ENCODE data around the gene KCTD11. TPM values are rescaled to one million over a fixed set of nuclear protein-coding genes. Genes with fewer than 3 reads are reported as not detected.

Gene KCTD11
- polyA plus RNA-seq, 3 donors: 3.4 to 5.6 (median 3.6) TPM

- Mint-ChIP-seq H3K27ac (peak within 1 kb of the TSS; percentile 96 to 100 (median 99)), H3K4me3 (peak within 1 kb of the TSS; percentile 85 to 93), H3K36me3 (peaks cover 28 to 31% of the 10 kb centered on the region in 2 donors), H3K4me1 (peaks cover 21% of the 10 kb centered on the region), H3K27me3 (ENCODE audit: low read depth in 3 of 3) (peaks cover 0 to 5% (median 4%) of the 10 kb centered on the region in 3 donors), H3K9me3 (peaks cover 0 to 3% (median 0%) of the 10 kb centered on the region in 7 donors)
- Histone ChIP-seq H2AFZ (ENCODE audit: insufficient read depth, low read depth, low read length, poor library complexity, severe bottlenecking) (peak within 1 kb of the TSS; percentile 82), H3K27ac (ENCODE audit: low read depth in 1 of 2, low read length in 2 of 2) (peak within 1 kb of the TSS; percentile 95 to 96), H3K4me1 (ENCODE audit: control insufficient read depth in 1 of 2, insufficient read depth in 2 of 2, low read length in 2 of 2) (peaks cover 24 to 26% of the 10 kb centered on the region in 2 donors), H3K9ac (ENCODE audit: insufficient read depth, low read length, poor library complexity, severe bottlenecking) (peak within 1 kb of the TSS; percentile 93), H4K20me1 (ENCODE audit: insufficient read depth, low read length) (peaks cover 41% of the 10 kb centered on the region), H3K27me3 (ENCODE audit: control insufficient read depth in 2 of 2, insufficient read depth in 2 of 2, low read length in 2 of 2) (no peaks in the 10 kb centered on the region), H3K4me2 (replicated peaks; ENCODE audit: extremely low read depth, low read length, poor library complexity, severe bottlenecking) (peak within 1 kb of the TSS; percentile 87), H3K4me3 (replicated peaks in 1 of 3; ENCODE audit: low read depth in 2 of 3, low read length in 3 of 3) (peak within 1 kb of the TSS; percentile 66 to 97 (median 72)), H3K36me3 (replicated peaks in 1 of 2; ENCODE audit: control insufficient read depth in 1 of 2, insufficient read depth in 2 of 2, low read length in 2 of 2) (peaks cover 27% of the 10 kb centered on the region in 2 donors), H3K9me3 (replicated peaks in 1 of 2; ENCODE audit: control insufficient read depth in 1 of 2, insufficient read depth in 1 of 2, low read length in 2 of 2) (no peaks in the 10 kb centered on the region), H3K79me2 (ENCODE audit: insufficient read depth, low read length) (peaks cover 44% of the 10 kb centered on the region)
- DNase-seq: peak; percentile 100
- WGBS (ENCODE audit: insufficient coverage): under 1% methylated on average over 61 of the region's 64 CpGs
- TF ChIP-seq CTCF (IDR thresholded peaks at IDR 0.05): no peak
- intact Hi-C loops (cut with micrococcal nuclease): loop anchor here (2.0 to 10.0 kb wide), 5 partner anchors 54 to 378 kb away; partner anchors contain the start of genes ELP5 (in 2 of the 2), PHF23 (in 2 of the 2), CTDNEP1 (in 1 of the 2) and MPDU1 (in 1 of the 2)
These were observed 44.9 kb upstream of the KCTD11 start, which contains the start of gene EIF5A for GRCh38 chr17:7306911-7307685. Gene EIF5A, plus strand, starts transcription at chr17:7307628. Its CDS starts 2,008 bp downstream, at chr17:7309636.
